ENCODE results near the gene TIE1.

TIE1 gene

GRCh38 chr1:43349594-43350306 is 49.0 kb downstream of the TIE1 start:
- TF ChIP-seq CTCF (IDR thresholded peaks at IDR 0.05; ENCODE audit: extremely low read depth, insufficient read depth, missing control alignments), result no peak
- in situ Hi-C loops (cut with MboI; ENCODE audit: low pct_unique_long_range_greater_than_20kb, low sequenced_read_pairs, unreplicated experiment), result loop anchor here (25.0 kb wide), 1 partner anchor 112 kb away; no protein-coding TSS in a partner anchor
- DNase-seq (ENCODE audit: low spot score), result no peak

GRCh38 chr1:43350976-43351375 is 50.2 kb downstream of the TIE1 start:
- no peak for DNase-seq (ENCODE audit: low spot score)
- TF ChIP-seq CTCF (IDR thresholded peaks at IDR 0.05; ENCODE audit: extremely low read depth, insufficient read depth, missing control alignments), result no peak
- in situ Hi-C loops (cut with MboI; ENCODE audit: low pct_unique_long_range_greater_than_20kb, low sequenced_read_pairs, unreplicated experiment), result loop anchor here (25.0 kb wide), 1 partner anchor 114 kb away; no protein-coding TSS in a partner anchor

GRCh38 chr1:43351421-43352350 is 50.9 kb downstream of the TIE1 start:
- TF ChIP-seq CTCF (IDR thresholded peaks at IDR 0.05; ENCODE audit: extremely low read depth, insufficient read depth, missing control alignments), result no peak
- no peak for DNase-seq (ENCODE audit: low spot score)
- in situ Hi-C loops (cut with MboI; ENCODE audit: low pct_unique_long_range_greater_than_20kb, low sequenced_read_pairs, unreplicated experiment), result loop anchor here (25.0 kb wide), 1 partner anchor 114 kb away; no protein-coding TSS in a partner anchor

GRCh38 chr1:43352351-43352705 is 51.5 kb downstream of the TIE1 start:
- in situ Hi-C loops (cut with MboI; ENCODE audit: low pct_unique_long_range_greater_than_20kb, low sequenced_read_pairs, unreplicated experiment), result loop anchor here (25.0 kb wide), 1 partner anchor 115 kb away; no protein-coding TSS in a partner anchor
- DNase-seq (ENCODE audit: low spot score), result no peak

GRCh38 chr1:43352881-43353280 is 52.1 kb downstream of the TIE1 start:
- in situ Hi-C loops (cut with MboI; ENCODE audit: low pct_unique_long_range_greater_than_20kb, low sequenced_read_pairs, unreplicated experiment), result loop anchor here (25.0 kb wide), 1 partner anchor 116 kb away; no protein-coding TSS in a partner anchor
- DNase-seq (ENCODE audit: low spot score), result no peak
- no peak for TF ChIP-seq CTCF (IDR thresholded peaks at IDR 0.05; ENCODE audit: extremely low read depth, insufficient read depth, missing control alignments)

More at GRCh38 chr1:43352351-43352705, 51.5 kb downstream of the TIE1 start:
- TF ChIP-seq CTCF (IDR thresholded peaks at IDR 0.05; ENCODE audit: extremely low read depth, insufficient read depth, missing control alignments), result no peak

- no peak for TF ChIP-seq CTCF (IDR thresholded peaks at IDR 0.05; ENCODE audit: extremely low read depth, insufficient read depth, missing control alignments)
- no peak for DNase-seq (ENCODE audit: low spot score)
- in situ Hi-C loops (cut with MboI; ENCODE audit: low pct_unique_long_range_greater_than_20kb, low sequenced_read_pairs, unreplicated experiment), result loop anchor here (25.0 kb wide), 1 partner anchor 117 kb away; no protein-coding TSS in a partner anchor
Measured at GRCh38 chr1:43354471-43354870, 53.7 kb downstream of the TIE1 start.
